OCI-LY7 (cell line): ENCODE results near the gene NCKAP5.

Experiments
- CTCF ChIP-seq: fragments of 200-600 bp; sonication (generic); conservative IDR thresholded peaks from 2 replicates; pipeline ENCODE4 v1.5.1; 2014; ENCODE audit warnings: mild to moderate bottlenecking, antibody characterized with exemption, low read length, moderate library complexity, mixed read lengths
- EZH2phosphoT487 ChIP-seq: fragments of 200-600 bp; sonication (generic); IDR thresholded peaks from 2 replicates; pipeline ENCODE4 v1.6.1; 2018; ENCODE audit warnings: low read depth, borderline replicate concordance, mild to moderate bottlenecking, mixed run types, antibody characterized with exemption, low read length, moderate library complexity, mixed read lengths

- TF ChIP-seq CTCF (no peak), EZH2phosphoT487 (no peak)
These were observed 657.8 kb downstream of the NCKAP5 start for GRCh38 chr2:132910432-132910831.
